Neutrophil (primary cell): ENCODE data around the gene KRTAP20-2.

Experiments used
- H3K27ac ChIP-seq: fragments of 200-600 bp; sonication (generic); 2 replicates; pipeline ENCODE4 v1.5.1; 2016; ENCODE audit warnings: mild to moderate bottlenecking, moderate library complexity
- H3K27me3 ChIP-seq: fragments of 200-600 bp; sonication (generic); 2 replicates; pipeline ENCODE4 v1.6.0; 2016; ENCODE audit warnings: mild to moderate bottlenecking
- H3K36me3 ChIP-seq: fragments of 200-600 bp; sonication (generic); 2 replicates; pipeline ENCODE4 v1.5.1; 2017
- H3K4me1 ChIP-seq, 2 experiments: fragments of 200-600 bp in 1 of 2; sonication (generic) in 1 of 2; 1 replicate in 1 of 2; 2 replicates in 1 of 2; pipeline versions ENCODE4 v1.5.1 to v1.6.1; 2013 to 2016; ENCODE audit warnings: low read depth in 1 of 2, low read length in 1 of 2, mild to moderate bottlenecking in 1 of 2, moderate library complexity in 1 of 2; ENCODE audit not compliant: control insufficient read depth in 1 of 2, insufficient read depth in 1 of 2
- H3K4me3 ChIP-seq, 2 experiments: fragments of 200-600 bp in 1 of 2; sonication (generic) in 1 of 2; 1 replicate in 1 of 2; 2 replicates in 1 of 2; pipeline ENCODE4 v1.5.1; 2013 to 2016; ENCODE audit warnings: low read depth in 1 of 2, low read length in 1 of 2, mild to moderate bottlenecking in 1 of 2, moderate library complexity in 1 of 2
- H3K9me3 ChIP-seq: fragments of 200-600 bp; sonication (generic); 2 replicates; pipeline ENCODE4 v1.5.1; 2016
- CTCF ChIP-seq: fragments of 200-600 bp; sonication (generic); IDR thresholded peaks from 2 replicates; pipeline ENCODE4 v1.5.1; 2016; ENCODE audit warnings: antibody characterized with exemption

Gene KRTAP20-2

GRCh38 chr21:30672985-30673650 lies 38.1 kb downstream of the KRTAP20-2 start:
- Histone ChIP-seq H3K4me1 (no peaks in the 10 kb centered on the region), H3K4me3 (no peak overlapping the region), H3K27me3 (no peaks in the 10 kb centered on the region), H3K27ac (no peak overlapping the region), H3K9me3 (no peaks in the 10 kb centered on the region), H3K36me3 (no peaks in the 10 kb centered on the region)
- TF ChIP-seq CTCF = no peak

- Histone ChIP-seq H3K36me3 (no peaks in the 10 kb centered on the region), H3K27me3 (no peaks in the 10 kb centered on the region), H3K4me3 (no peak overlapping the region), H3K27ac (no peak overlapping the region), H3K4me1 (no peaks in the 10 kb centered on the region), H3K9me3 (no peaks in the 10 kb centered on the region)
- no peak for TF ChIP-seq CTCF
These were observed 39.3 kb downstream of the KRTAP20-2 start for GRCh38 chr21:30674312-30674711.

- Histone ChIP-seq H3K4me1 (no peaks in the 10 kb centered on the region), H3K36me3 (no peaks in the 10 kb centered on the region), H3K27me3 (no peaks in the 10 kb centered on the region), H3K4me3 (no peak overlapping the region), H3K9me3 (no peaks in the 10 kb centered on the region), H3K27ac (no peak overlapping the region)
- no peak for TF ChIP-seq CTCF
These were observed 41.7 kb downstream of the KRTAP20-2 start for GRCh38 chr21:30676737-30677136.

- Histone ChIP-seq H3K4me3 (no peak overlapping the region), H3K4me1 (no peaks in the 10 kb centered on the region), H3K27ac (no peak overlapping the region), H3K36me3 (no peaks in the 10 kb centered on the region), H3K9me3 (no peaks in the 10 kb centered on the region), H3K27me3 (no peaks in the 10 kb centered on the region)
- TF ChIP-seq CTCF = no peak
These were observed 45.6 kb downstream of the KRTAP20-2 start for GRCh38 chr21:30680586-30680985.

GRCh38 chr21:30684506-30684905 lies 49.5 kb downstream of the KRTAP20-2 start:
- no peaks in the 10 kb centered on the region for H3K4me1 ChIP-seq
- no peaks in the 10 kb centered on the region for H3K27me3 ChIP-seq
- no peak overlapping the region for H3K4me3 ChIP-seq
- H3K27ac ChIP-seq = no peak overlapping the region
- TF ChIP-seq CTCF = no peak
- no peaks in the 10 kb centered on the region for H3K9me3 ChIP-seq
- no peaks in the 10 kb centered on the region for H3K36me3 ChIP-seq
